ENCODE measurements around the gene BTBD17.

The BTBD17 gene

GRCh38 chr17:74317071-74317470, 44.6 kb downstream of the BTBD17 start:
- Histone ChIP-seq H3K9me3 (no peaks in the 10 kb centered on the region), H3K27ac (no peak overlapping the region), H3K4me3 (ENCODE audit: low read depth in 1 of 2, low read length in 1 of 2) (no peak overlapping the region), H3K36me3 (no peaks in the 10 kb centered on the region), H3K27me3 (peaks cover 6% of the 10 kb centered on the region), H3K4me1 (ENCODE audit: control insufficient read depth in 1 of 2, insufficient read depth in 1 of 2, low read depth in 1 of 2, low read length in 1 of 2) (no peaks in the 10 kb centered on the region)
- TF ChIP-seq CTCF (IDR thresholded peaks at IDR 0.05), result no peak

GRCh38 chr17:74316220-74316619, 45.4 kb downstream of the BTBD17 start:
- no peaks in the 10 kb centered on the region for H3K36me3 ChIP-seq
- no peaks in the 10 kb centered on the region for H3K27me3 ChIP-seq
- no peaks in the 10 kb centered on the region for H3K9me3 ChIP-seq
- no peak for TF ChIP-seq CTCF (IDR thresholded peaks at IDR 0.05)
- H3K4me3 ChIP-seq (ENCODE audit: low read depth in 1 of 2, low read length in 1 of 2), result no peak overlapping the region
- H3K27ac ChIP-seq, result no peak overlapping the region
- H3K4me1 ChIP-seq (ENCODE audit: control insufficient read depth in 1 of 2, insufficient read depth in 1 of 2, low read depth in 1 of 2, low read length in 1 of 2), result no peaks in the 10 kb centered on the region

- H3K27me3 ChIP-seq, result peaks cover 3% of the 10 kb centered on the region
- H3K27ac ChIP-seq, result no peak overlapping the region
- no peaks in the 10 kb centered on the region for H3K36me3 ChIP-seq
- no peak overlapping the region for H3K4me3 ChIP-seq (ENCODE audit: low read depth in 1 of 2, low read length in 1 of 2)
- no peaks in the 10 kb centered on the region for H3K4me1 ChIP-seq (ENCODE audit: control insufficient read depth in 1 of 2, insufficient read depth in 1 of 2, low read depth in 1 of 2, low read length in 1 of 2)
- H3K9me3 ChIP-seq, result no peaks in the 10 kb centered on the region
- no peak for TF ChIP-seq CTCF (IDR thresholded peaks at IDR 0.05)
Observed at GRCh38 chr17:74314877-74315276, 46.8 kb downstream of the BTBD17 start.

- Histone ChIP-seq H3K4me1 (ENCODE audit: control insufficient read depth in 1 of 2, insufficient read depth in 1 of 2, low read depth in 1 of 2, low read length in 1 of 2) (no peaks in the 10 kb centered on the region), H3K36me3 (no peaks in the 10 kb centered on the region), H3K9me3 (peaks cover 11% of the 10 kb centered on the region), H3K27ac (no peak overlapping the region), H3K27me3 (peaks cover 32% of the 10 kb centered on the region), H3K4me3 (ENCODE audit: low read depth in 1 of 2, low read length in 1 of 2) (no peak overlapping the region)
- no peak for TF ChIP-seq CTCF (IDR thresholded peaks at IDR 0.05)
Observed at GRCh38 chr17:74309902-74310301, 51.8 kb downstream of the BTBD17 start.

- Histone ChIP-seq H3K36me3 (no peaks in the 10 kb centered on the region), H3K4me1 (ENCODE audit: control insufficient read depth in 1 of 2, insufficient read depth in 1 of 2, low read depth in 1 of 2, low read length in 1 of 2) (no peaks in the 10 kb centered on the region), H3K27ac (no peak overlapping the region), H3K4me3 (ENCODE audit: low read depth in 1 of 2, low read length in 1 of 2) (no peak overlapping the region), H3K27me3 (peaks cover 32% of the 10 kb centered on the region), H3K9me3 (peaks cover 18% of the 10 kb centered on the region)
- TF ChIP-seq CTCF (IDR thresholded peaks at IDR 0.05), result no peak
Observed at GRCh38 chr17:74307984-74308773, 53.5 kb downstream of the BTBD17 start.
